Activated gamma-delta T cell treated with Interleukin-2 at 50 U/mL for 16 hours (primary cell): ENCODE data around the gene ITGAE.

ENCODE experiments used
- DNase-seq: peaks from one replicate; pipeline ENCODE4 v3.0.0-alpha.2; 2020

The ITGAE gene

GRCh38 chr17:3666516-3666915 lies 134.5 kb downstream of the ITGAE start:
- DNase-seq = no peak

DNA sequence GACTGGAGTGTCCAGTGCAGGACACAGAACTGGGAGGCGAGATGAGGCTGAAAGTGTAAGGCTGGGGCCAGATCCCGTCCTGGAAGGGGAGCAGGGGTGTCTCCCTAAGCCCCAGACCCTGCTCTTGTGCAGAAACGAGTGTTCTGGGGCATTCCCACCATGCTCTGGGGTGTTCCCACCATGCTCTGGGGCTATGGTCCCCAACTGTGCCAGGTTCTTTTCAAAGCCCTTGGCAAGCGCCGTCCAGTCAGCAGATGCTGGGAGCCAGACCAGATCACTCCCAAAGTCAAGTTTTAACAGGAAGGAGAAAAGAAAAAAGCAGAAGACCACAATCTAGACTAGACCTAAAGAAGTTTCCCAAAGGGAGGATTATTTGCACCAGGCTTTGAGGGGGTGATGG lies 135.2 kb downstream of the ITGAE start:
- no peak for DNase-seq
